HT1080 (cell line): ENCODE data around the gene BRD2. TPM values are rescaled to one million over a fixed set of nuclear protein-coding genes. Genes with fewer than 3 reads are reported as not detected.

Experiments used
- DNase-seq: peaks from one replicate; pipeline ENCODE4 v3.0.0-alpha.2; 2015; ENCODE audit warnings: low read depth
- total RNA-seq: library from RNA; depleted of rRNA; stranded (reverse); fragments of >200 nt; shearing (Covaris generic); gene quantifications from 2 replicates; pipeline ENCODE4 v1.2.3, GENCODE V29; 2014

BRD2 gene
- total RNA-seq, 1 experiment from 2014 or later: 125 TPM

DNA sequence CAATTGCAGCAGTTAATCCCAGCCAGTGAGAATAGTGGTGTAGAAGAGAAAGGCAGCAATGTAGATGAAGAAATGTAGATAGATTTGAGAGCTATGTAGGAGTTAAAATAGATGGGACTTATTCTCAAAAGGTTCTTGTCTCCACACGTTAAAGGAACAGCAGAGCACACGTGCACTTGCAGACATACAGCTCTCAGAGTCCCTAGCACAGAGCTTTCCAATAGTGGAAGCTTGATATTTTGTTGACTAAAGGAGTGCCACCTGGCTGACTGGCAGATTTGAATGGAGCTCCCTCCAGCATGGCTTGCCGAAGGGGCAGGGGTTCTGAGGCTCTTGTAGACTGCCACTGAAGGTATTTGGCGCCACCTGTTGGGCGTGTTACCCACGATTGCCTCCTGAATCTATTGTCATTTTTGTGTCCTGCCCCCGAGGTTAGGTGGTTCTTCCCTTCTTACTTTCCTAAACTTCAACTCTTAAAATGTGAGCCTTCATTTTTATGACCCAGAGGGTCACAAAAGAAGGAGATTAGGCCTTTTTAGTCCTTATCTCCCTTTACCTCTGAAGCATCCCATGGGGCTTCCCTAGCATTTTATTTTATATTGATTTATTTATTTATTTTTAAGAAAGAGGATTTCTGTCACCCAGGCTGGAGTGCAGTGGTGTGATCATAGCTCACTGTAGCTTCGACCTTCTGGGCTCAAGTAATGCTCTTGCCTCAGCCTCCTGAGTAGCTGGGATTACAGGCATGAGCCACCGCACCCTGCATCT is 16.4 kb downstream of the BRD2 start:
- peak; percentile 77 for DNase-seq

DNA sequence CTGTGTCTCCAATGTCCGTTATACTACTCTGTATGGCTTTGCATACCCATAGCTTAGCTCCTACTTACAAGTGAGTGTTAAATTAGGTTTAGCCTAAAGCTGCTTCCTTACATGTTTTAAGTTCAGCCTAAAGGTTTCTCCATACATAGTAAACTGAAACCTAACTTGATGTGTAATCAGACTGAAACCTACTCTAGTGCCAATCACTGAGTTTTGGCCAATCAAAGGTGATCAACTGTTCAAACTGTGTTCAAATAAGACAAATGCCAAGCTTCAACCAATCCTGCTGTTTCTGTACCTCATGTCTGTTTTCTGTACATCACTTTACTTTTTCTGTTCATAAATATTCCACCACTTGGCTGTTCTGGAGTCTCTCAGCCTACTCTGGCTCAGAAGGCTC is 21.0 kb downstream of the BRD2 start:
- no peak for DNase-seq

DNA sequence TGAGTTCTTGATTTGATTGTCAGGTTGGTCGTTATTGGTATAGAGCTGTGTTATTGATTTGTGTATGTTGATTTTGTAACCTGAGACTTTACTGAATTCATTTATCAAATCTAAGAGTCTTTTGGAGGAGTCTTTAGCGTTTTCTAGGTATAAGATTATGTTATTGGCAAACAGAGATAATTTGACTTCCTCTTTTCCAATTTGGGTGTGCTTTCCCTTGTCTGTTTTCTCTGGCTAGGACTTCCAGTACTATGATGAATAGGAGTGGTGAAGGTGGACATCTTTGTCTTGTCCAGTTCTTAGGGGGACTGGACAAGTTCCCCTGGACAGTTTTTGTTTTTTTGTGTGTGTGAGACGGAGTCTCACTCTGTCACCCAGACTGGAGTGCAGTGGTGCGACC is 23.6 kb downstream of the BRD2 start:
- DNase-seq: no peak

DNA sequence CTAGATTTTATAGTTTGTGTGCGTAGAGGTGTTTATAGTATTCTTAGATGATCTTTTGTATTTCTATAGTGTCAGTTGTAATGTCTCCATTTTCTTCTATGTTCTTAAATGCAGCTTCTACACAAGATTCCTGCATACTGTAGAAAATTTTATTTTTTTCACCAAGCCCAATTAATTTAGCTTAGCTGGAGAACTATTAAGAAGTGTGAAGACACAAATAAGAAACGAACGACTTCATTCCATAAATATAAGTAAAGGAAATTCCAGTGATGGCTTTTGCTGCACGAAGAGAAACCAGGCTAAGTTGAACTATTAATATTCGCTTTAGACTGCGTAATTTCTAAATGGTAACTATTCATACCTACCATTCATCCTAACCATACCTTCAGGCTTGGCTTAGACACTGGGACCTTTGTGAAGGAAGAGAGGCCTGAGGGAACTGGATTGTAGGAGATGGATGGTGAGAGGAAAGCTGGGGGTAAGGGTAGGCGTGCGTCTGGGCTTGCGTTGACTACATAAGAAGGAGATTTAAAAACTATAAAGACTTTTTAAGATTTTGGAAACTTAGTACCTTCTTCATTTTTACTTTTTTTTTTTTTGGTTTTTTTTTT is 25.1 kb downstream of the BRD2 start:
- DNase-seq: no peak

DNA sequence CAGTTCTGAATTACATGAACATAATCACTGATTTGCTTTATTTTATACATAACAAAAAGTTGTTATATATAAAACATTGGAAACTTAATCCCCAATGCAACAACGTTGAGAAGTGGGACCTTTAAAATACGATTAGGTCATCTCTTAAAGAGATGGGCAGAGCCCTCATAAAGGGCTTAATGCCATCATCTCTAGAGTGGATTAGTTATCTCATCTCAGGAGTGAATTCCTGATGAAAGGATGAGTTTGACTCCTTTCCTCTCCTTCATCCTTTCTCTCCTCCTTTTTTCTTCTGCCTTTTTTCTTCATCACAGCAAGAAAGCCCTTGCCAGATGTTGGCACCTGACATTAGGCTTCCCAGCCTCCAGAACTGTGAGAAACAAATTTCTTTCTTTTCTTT is 27.1 kb downstream of the BRD2 start:
- DNase-seq: no peak

DNA sequence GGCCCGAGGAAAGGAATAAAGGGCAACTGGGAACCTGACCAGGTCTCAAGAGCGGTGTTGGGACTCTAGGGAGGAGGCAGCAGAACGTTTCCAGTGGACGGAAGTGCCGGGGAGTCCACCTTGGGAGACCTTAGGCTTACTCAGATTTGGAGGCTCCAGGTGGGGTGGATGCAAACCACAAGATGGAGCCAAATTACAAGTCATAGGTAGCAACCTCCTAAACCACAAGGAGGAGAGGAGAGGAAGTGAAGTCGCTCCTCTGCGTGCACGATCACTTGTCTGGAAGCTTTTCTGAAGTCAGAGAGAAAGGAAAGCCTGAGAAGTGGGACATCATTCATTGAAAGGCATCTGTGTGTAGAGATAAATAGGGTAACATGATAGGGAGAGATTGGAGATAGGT is 31.7 kb downstream of the BRD2 start:
- DNase-seq: no peak

DNA sequence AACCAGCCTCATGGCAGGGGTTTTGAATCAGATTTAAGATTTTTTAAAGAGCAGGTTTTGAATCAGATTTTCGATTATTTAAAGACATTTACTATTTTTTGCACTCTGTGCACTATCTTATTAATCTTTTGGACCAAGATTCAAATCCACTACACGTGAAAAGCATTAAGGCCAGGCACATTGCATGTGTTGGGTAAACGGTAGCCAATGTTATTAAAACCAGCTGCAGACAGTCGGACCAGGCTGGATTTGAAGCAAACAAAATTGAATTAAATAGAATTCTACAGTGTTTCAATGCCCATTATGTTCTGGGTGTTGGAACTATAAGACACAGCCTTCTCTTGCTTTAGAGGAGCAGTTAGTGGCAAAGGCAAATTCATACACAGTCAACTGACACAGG is 33.3 kb downstream of the BRD2 start:
- DNase-seq: no peak

DNA sequence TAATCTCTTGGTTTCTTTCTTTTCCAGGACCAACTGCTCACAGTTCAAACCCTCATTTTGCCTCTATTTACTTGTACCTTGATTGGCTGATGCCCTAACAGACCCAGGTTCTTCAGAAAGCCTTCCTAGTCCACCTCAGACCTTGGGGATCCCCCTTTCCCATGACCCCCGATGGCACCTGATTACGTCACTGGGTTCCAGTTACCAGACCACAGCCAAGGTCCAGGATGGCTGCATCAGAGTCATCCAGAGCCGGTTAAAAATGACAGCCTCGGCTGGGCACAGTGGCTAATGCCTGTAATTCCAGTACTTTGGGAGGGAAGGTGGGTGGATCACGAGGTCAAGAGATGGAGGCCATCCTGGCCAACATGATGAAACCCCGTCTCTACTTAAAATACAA is 36.5 kb downstream of the BRD2 start:
- DNase-seq: no peak

DNA sequence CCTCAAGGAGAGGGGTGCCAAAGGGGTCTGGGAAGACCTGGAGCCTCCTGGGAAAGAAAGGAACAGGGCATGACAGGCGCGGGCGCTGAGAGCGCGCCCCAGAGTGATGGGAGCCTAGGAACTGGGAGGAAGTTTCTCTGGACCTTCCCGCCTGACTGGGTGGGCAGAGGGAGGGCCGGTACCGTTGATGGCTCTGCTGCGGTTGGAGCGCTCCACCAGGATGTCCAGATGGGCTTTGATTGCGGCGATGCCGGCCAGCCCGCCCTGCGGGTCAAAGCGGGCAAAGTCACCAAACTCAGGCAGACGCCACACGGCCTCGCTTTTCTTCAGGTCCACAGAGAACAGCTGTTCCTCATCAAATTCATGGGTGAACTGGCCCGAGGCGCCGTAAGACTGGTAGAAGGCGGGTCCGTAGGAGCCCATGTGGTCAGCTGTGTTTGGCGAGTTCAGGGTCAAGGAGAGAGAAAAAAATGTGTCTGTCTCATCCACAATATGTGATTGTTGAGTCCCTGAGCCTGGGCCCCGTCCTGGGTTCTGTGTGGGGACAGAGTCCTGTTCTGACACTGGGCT is 39.5 kb downstream of the BRD2 start:
- DNase-seq: no peak

DNA sequence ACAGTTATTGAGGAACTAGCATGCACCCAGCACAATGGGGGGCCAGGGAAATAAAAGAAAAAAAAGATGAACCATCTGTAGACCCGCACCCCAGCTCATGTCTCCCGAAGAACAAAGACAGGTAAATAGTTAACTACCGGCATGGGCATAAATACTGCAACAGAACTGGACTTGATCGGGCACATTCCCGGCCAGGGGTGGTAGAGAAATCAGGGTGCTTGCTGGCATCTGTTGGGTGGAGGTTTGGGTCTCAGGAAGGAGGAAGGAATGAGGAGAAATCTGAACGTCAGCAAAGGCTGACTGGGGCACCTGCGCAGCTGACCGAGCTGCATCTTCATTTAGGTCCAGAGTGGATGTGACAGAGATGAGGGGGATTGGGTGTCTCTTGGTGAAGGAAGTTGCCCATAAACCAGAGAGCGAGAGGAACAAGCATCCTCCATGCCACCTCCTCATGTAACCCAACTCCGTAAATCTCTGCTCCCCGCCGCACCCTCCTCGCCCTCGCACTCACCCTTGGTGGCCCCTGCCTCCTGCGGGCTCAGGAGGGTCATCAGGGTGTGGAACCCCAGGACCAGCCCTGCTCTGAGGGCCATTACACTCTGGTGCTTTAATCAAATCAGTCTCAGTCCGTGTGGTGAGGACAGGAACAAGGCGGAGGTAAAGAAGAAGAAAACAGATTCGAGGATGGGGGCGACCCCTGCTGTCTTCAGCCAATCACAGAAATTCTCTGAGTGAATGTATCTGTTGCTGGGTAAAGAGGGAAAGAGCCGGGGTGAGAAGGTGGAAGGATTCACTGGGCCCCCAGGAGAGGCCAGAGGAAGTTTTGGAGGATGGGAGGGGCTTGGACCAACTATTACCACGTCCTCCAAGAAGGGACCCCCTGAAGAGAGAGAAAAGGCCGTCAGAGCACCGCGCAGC is 40.8 kb downstream of the BRD2 start, which contains the start of gene HLA-DOA:
Gene HLA-DOA (minus strand): TSS at position 648 of the 918 bp plus-strand sequence.
- peak; percentile 24 for DNase-seq

DNA sequence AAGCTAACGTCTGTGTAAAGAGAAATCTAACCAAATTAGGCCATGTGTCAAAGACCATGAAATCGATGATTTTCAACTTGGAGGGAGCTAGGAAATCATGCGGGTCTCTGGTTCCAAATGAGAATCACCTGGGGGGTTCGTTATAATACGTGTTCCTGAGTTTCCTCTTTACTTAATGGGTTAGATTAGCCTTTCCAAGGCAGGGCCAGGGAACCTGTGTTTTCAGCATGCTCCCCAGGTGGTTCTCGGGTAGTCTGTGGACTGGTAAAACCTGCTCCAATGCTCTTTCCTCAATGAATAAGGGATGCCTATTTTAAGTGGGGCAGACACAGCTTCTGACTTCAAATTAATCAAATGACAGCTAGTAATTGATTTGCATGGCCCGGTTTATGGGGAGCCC is 42.0 kb downstream of the BRD2 start:
- DNase-seq: no peak

DNA sequence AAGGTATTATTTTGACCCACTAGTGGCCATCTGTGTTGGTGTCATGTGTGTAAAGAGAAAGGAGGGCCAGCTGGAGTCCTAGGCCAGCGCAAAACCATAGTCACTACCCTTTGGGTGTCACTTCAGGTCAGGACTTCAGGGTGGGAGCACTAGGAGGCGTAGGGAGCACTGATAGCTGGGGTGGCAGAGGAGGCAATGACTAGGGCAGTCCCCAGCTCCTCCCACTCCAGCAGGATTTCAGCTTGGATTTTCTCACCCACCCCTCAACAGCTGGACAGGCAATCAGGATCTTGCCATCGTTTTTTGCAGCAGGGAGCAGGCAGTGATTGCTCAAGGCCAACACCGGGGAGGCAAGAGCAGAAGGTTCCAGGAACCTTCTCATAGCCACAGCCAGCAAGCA is 45.2 kb downstream of the BRD2 start:
- no peak for DNase-seq

DNA sequence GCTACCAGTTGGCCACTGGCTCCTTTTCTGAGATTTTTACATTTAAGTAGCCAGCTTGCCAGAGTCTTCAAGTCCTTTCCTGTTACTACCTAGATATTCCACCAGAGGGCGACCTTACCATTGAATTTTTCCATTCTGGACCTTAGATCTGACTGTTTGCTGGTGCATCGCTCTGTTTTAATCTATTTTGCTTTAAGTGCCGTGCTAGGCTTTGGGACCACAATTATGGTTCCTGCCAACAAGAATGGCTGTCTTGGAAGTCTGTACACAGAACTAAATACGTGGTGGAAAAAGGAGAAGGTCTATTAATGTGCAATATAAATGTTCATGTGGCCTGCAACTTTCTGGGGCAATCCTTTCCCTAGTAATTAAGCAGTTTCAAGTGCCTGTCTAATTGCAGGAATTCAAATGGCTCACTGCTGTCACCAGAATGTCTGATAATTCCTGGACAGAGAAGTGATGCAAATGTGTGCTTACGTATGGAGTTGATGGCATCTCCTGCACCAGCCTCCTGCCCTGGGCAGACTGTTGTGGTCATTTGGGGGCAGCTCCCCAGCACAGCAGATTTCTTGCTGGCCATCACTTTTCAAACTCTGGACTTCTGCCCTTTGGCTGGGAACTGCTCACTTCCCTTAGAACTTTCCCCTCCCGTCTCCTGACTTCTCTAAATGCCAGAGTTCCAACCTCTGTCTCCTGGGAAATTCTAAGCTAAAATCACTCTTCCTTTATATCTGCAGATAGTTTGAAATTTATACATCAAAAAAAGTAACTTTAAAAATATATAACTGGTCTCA is 46.6 kb downstream of the BRD2 start:
- peak; percentile 64 for DNase-seq

DNA sequence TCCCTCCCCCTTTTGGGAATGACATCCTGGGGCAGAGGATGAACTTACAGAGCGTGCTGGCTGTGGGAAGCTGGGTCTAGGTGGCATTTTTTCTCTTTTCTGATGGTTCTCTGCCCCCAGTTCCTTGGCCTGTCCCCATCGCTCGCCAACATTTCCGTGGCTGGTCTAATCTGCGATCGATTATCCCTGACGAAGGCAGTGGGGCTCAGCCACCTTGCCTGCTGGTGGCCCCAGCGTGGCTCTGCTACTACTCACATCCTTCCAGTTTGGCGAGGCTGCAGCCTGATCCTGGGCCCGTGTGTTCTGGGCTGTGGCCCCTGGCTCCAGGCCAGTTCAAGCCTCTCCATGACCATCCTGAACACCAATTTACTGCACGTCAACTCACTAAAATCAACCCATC is 47.4 kb downstream of the BRD2 start:
- DNase-seq: no peak

DNA sequence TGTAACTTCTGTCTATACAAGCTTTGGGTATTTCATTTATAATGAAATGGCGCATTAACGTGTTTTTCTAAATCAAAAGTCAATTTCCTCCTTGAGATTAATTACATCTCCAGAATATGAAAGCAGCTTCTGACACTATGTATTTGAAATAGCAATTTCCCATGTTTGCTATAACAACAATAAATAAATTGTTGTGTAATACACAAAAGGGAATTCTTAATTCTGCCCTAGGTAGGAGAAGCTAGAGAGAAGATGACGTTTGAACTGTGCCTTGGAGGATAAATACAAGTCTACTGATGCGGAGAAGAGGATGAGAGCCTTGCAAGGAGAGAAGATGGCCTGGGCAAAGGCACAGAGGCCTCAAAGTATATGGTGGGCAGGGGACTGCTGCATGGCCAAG is 48.6 kb downstream of the BRD2 start:
- no peak for DNase-seq

DNA sequence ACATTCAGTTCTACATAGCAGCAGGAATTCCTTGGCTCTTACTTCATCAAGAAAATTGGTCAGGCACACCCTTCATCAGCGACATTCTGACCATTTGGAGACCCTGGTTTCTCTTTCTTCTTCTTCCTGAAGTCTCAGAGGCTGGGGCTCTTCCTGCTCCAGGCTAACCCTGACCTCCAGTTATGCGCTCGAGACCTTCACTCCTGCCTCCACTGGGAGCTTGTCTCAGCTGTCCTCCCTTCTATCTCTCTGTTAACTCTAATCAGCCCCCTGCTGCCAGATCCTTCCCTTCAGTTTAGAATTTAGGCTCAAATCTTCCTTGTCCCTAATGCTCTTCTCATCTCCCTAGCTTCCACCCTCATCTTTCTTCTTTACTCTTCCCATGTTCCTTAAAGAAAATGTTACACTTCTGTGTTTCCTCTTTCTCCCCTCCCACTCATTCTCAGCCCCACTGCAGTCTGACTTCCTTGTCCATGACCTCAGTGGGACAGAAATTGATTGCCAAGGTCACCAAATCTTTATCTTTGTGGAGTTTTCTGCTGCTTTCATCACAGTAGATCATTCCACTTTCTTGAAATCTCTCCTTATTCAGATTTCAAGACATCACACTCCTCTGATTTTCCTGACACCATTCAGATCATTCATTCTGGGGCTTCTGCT is 49.4 kb downstream of the BRD2 start:
- no peak for DNase-seq

DNA sequence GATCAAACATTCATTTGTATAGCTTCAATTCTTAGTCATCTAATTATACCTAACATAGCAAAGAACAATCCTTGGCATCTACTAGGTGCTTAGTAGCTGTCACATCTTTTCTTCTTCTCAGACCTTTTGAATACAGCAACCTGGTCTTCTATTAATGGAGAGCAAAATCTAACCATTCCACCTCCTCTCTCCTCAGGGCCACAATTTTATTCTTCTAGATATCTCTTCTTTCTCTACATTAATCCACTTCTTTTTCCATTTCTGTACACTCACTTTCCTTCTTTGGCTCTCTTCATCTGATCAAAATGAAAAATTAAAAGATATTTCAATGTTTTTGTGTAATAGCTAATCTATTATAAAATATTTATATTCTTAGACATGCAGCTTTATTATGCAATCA is 50.0 kb downstream of the BRD2 start:
- DNase-seq: no peak

DNA sequence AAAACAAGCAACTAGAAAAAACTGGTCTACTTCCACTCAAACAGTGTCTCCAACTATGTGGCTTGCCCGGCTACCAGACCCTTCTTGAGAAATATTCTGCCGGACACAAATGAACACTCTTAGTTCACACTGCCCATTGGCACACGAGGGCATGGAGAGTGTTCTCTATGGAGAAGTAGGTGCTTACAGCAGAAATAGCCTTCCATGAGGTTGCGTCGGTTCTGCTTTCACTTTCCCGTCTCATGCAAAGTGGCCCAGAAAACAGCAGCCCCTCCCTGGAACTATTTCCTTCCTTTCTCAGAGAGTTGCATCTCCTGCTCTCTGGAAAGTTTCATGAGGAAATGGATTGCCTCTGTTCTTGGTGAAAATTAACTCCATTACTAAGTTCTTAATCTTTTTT is 50.5 kb downstream of the BRD2 start:
- DNase-seq: peak; percentile 46

DNA sequence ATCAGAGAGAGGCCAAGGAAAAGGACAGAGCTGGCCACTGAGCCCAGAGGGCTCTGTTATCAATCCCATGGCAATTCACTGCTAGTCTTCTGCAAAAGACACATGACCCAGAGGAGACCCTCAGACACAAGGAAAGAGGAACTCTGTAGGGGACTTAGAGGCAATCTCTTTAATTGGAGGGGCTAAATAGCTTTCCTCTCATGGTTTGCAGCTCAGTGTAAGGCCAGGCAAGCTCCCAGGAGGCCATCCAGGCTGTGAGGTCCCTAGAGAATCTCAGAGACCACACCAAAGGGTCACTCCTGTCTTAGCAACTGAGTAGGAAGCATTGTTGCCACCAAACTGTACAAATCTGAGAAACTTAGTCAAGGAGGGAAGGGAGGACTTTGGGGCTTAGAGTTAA is 51.0 kb downstream of the BRD2 start:
- no peak for DNase-seq

DNA sequence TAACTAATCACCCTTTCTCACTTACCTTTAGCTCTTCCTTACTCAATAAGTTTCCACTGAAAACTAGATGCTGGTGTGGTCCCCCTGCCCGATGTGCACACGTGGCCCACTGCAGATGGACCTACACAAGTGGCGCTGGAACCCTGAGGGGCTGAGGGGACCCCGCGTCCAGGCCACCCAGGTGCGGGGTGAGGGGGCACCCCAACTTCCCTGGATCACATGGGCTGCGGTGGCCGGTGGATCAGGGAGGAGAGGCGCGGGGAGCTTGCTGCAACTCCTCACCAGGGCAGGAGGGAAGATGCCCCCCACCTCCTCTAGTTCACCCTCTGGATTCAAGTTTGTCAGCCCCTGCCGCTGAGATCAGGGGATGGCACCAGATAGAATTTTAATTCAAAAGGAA is 53.5 kb downstream of the BRD2 start:
- no peak for DNase-seq
